Astrocyte of the cerebellum (primary cell): ENCODE measurements around the gene SUPT5H.

Source experiments
- DNase-seq: peaks from one replicate; pipeline ENCODE4 v3.0.0-alpha.2; 2011; ENCODE audit warnings: low read depth
- H3K4me3 ChIP-seq: 2 replicates; pipeline ENCODE4 v1.5.1; 2011; ENCODE audit warnings: mild to moderate bottlenecking, low read depth, low read length, moderate library complexity
- CTCF ChIP-seq: IDR thresholded peaks from 2 replicates; pipeline ENCODE4 v1.5.1; 2012; ENCODE audit warnings: low read length, low read depth, moderate library complexity, mild to moderate bottlenecking; ENCODE audit errors: missing control alignments
- in situ Hi-C: cut with HindIII; loops from 2 replicates; pipeline ENCODE4 v1.10.0; 2017; ENCODE audit warnings: low sequenced_read_pairs

The SUPT5H gene

GRCh38 chr19:39467941-39468340, 22.6 kb downstream of the SUPT5H start:
- H3K4me3 ChIP-seq = no peak overlapping the region
- DNase-seq = no peak
- in situ Hi-C loops = no loop called here
- TF ChIP-seq CTCF = no peak

- no peak overlapping the region for H3K4me3 ChIP-seq
- DNase-seq = no peak
- in situ Hi-C loops = no loop called here
- TF ChIP-seq CTCF = no peak
Observed at GRCh38 chr19:39469036-39469435, 23.7 kb downstream of the SUPT5H start.

GRCh38 chr19:39469567-39469966, 24.2 kb downstream of the SUPT5H start:
- TF ChIP-seq CTCF = no peak
- H3K4me3 ChIP-seq = no peak overlapping the region
- in situ Hi-C loops = no loop called here
- no peak for DNase-seq

- no peak for TF ChIP-seq CTCF
- in situ Hi-C loops = no loop called here
- no peak overlapping the region for H3K4me3 ChIP-seq
- no peak for DNase-seq
Observed at GRCh38 chr19:39470724-39471339, 25.4 kb downstream of the SUPT5H start.

GRCh38 chr19:39471756-39472536, 26.6 kb downstream of the SUPT5H start:
- in situ Hi-C loops = no loop called here
- TF ChIP-seq CTCF = no peak
- no peak for DNase-seq
- no peak overlapping the region for H3K4me3 ChIP-seq

GRCh38 chr19:39472746-39473442, 27.5 kb downstream of the SUPT5H start:
- no peak for TF ChIP-seq CTCF
- H3K4me3 ChIP-seq = no peak overlapping the region
- in situ Hi-C loops = no loop called here
- no peak for DNase-seq
